ENCODE data around the gene ESR2. TPM values are rescaled to one million over a fixed set of nuclear protein-coding genes. Genes with fewer than 3 reads are reported as not detected.
"Not testable (repeated sequence)": the region's sequence is repeated elsewhere in the genome, so short reads cannot be mapped to it uniquely, and the experiment has no call there.

The ESR2 gene
- total RNA-seq, 1 donor from 2014 or later, result 0.13 TPM

GRCh38 chr14:64221391-64222003, 72.7 kb downstream of the ESR2 start:
- DNase-seq (ENCODE audit: low read depth, low spot score), result no peak

DNA sequence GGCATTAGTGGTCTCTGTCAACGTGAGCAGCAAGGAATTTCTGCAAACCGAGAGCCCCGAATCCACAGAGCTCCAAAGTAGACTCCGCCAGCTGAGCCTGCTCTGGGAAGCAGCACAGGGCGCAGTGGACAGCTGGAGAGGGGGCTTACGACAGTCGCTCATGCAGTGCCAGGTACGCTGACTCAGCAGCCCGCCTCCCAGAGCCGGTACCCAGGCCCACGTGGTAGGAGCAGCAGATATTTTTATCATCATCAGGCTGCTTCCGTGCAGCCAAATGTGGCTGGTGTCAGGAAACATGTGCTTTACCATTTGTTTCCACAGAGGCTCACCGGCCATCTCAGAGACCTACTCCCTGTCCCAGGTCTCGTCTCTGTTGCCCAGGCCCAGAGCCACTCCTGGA, 73.7 kb downstream of the ESR2 start:
- DNase-seq (ENCODE audit: low read depth, low spot score), result no peak

DNA sequence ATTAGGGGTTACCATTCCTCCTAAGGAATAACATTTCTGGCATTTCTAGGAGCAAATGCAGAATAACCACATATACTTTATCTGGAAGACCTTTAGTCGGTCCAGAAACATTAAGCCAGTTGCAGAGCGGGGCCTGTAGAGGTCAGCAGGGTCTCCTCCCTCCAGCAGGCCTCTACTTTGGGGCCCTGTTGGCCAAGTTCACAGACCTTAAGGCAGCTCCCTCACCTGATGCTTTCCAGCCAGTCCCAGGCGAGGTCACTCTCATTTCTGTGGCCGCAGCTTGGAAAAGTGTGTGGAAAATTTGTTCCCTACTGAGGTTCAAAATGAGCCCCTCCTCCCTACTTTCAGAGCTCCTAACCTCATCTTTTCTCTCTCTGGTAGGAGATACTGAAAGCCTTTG, 74.1 kb downstream of the ESR2 start:
- no peak for DNase-seq (ENCODE audit: low read depth, low spot score)

DNA sequence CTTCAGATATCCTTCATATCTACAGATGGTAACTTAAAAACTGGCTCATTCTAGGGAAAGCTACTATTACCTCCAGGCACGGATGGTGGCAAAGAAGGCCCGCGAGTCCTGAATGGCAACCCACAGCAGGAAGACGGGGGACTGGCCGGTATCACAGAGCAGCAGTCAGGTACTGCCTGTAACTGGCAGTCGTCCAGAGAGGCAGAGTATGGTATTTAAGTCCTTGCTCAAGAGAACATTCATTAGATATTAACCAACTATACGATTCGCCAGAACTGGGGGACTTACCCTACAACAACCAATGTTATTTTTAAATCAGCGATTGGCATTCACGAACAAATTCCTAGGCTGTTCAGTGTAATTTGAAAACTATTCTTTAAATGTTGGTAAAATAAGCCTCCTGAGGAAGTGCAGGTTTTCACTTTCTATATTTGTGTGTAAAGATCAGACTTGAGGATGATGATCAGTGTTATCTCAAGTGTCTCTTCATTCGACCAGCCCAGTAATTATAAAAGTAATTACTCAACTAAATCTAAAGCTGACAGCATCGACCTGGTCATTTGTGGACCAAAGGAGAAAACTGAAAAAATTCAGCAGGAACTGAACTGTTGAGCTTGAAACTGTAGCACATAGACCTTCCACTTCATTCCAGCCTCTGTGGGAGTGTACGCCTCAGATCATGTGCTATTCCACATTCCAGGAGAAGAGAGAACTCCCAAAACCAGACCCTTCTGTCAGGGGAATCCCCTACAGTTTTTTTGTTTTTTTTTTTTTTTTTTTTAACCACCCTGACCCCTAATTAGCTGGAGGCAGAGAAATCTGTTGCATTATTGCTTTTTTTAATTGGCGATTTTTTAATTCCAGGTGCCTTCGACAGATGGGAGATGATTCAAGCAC, 75.6 kb downstream of the ESR2 start:
- DNase-seq (ENCODE audit: low read depth, low spot score), result no peak

DNA sequence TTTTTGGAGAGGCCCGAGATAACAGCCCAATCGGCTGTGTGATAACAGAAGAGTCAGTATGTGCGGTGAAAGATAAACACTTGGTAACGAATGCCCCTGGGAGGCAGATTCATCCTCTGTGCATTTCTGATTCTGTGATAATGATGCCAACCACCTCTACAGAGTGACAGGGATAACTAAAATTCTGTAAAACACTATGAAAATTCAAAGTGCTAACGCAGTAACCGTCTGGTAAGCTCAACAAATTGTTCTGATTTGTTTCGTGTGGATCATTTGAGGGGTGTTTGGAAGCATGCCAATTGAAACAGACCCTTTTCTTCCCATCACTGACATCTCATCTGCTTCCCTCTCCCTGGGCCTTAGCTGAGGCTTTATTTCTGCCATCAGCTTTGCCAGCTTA, 76.3 kb downstream of the ESR2 start:
- DNase-seq (ENCODE audit: low read depth, low spot score), result no peak

- DNase-seq (ENCODE audit: low read depth, low spot score), result no peak
Measured at GRCh38 chr14:64217308-64217707, 76.9 kb downstream of the ESR2 start.

GRCh38 chr14:64215978-64216377, 78.2 kb downstream of the ESR2 start:
- no peak for DNase-seq (ENCODE audit: low read depth, low spot score)

DNA sequence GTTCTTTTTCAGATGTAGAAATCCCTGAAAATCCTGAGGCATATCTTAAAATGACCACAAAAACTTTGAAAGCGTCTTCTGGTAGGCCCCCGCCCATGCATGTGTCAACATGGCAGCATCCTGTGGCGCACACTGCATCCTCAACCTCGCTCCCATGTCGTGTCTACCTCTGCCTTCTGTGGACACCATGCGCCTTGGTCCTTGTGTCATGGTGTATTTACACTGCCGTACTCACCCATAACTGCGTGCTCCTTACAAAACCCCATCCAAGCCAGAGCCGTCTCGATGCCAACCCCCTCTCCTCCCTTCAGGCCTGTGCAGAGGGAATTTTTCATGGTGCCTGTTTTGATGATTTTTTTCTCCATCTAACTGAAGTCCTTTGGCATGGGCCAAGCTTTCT, 78.9 kb downstream of the ESR2 start:
- no peak for DNase-seq (ENCODE audit: low read depth, low spot score)

DNA sequence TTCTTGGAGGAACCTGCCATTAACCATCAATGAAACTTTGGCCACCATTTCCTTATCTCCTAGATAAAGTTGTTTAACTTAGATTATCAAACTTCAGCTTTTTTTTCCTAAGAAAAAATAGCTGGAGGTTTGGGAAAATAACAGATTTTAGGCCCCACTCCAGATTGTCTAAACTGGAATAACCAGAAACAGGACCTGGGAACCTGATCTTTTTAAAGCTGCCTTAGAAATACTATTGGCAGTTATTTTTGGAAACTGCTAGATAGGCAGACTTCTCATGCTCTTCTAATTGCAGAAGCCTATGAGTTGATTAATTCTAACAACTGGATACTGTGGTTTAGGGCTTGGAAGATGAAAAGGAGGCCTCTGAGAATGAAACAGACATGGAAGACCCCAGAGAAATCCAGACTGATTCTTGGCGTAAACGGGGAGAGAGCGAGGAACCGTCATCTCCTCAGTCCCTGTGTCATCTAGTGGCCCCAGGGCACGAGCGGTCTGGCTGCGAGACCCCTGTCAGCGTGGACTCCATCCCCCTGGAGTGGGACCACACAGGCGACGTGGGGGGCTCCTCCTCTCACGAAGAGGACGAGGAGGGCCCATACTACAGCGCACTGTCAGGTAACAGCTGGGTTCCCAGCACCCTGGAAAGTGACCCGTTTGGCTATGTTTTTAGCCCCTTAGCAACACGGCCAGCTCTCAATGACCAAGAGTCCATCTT, 80.2 kb downstream of the ESR2 start:
- DNase-seq (ENCODE audit: low read depth, low spot score), result no peak

GRCh38 chr14:64213086-64213485, 81.1 kb downstream of the ESR2 start:
- DNase-seq (ENCODE audit: low read depth, low spot score), result no peak

- DNase-seq (ENCODE audit: low read depth, low spot score), result peak; percentile 2
Measured at GRCh38 chr14:64212666-64213065, 81.5 kb downstream of the ESR2 start.

- not testable (repeated sequence) for DNase-seq (ENCODE audit: low read depth, low spot score)
Measured at GRCh38 chr14:64210912-64211311, 83.3 kb downstream of the ESR2 start.

DNA sequence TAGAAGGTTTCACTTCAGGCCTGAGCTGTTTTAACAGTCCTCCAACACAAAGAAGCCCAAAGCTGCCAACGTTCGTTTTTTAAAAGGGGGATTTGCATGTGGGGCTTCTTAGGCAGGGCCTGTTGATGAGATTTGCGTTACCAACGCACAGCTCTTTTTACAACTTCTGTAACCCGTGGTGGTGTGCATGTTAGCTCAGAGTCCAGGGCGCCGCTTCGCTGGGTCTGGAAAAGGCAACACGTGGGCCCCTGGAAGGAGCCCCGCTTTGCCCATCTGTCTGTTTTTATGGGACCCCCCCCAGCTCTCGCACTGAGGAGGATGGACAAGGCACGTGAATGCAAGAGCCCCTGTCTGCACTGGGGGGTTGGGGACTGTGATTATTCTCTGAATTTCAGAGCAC, 84.0 kb downstream of the ESR2 start:
- DNase-seq (ENCODE audit: low read depth, low spot score), result no peak

DNA sequence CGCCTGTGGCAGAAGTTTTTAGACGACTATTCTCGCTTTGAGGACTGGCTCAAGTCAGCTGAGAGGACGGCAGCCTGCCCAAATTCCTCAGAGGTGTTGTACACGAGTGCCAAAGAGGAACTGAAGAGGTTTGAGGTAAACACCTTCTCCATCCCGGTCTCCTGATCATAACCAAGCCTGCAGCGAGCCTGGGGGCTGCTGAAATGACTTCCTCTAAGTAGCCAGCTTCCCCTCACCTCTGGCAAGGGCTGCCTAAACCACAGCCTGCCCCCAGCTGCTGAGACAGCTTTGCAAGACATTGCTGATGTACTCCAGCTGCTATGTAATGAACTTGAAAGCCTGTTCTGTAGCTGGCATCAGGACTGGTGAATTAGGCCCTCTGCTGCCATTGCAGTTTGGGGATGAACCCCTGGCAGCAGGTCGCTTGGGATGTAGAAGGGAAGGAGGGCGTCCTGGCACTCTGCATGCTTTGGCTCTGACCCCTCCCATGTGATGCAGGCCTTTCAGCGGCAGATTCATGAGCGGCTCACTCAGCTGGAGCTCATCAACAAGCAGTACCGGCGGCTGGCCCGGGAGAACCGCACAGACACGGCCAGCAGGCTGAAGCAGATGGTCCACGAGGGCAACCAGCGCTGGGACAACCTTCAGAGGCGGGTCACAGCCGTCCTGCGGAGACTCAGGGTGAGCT, 84.6 kb downstream of the ESR2 start:
- no peak for DNase-seq (ENCODE audit: low read depth, low spot score)

DNA sequence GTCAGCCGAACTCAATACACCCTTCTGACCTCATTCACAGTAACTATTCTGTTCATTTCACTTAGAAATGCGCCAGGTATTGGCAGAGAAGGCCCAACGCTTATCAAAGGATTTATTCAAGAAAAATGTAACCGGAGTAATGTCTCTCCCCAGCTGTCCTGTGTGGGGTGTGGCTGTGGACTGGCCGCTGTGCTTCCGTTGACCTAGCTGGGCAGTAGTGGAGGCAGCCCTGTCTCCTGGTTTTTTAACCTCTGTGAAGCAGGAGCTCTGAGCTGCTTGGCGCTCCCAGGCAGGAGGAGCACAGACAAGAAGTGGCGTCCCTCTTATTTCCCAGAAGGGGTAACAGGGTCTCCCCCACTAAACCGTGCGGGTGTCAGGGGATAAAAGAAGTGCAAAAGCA, 85.2 kb downstream of the ESR2 start:
- no peak for DNase-seq (ENCODE audit: low read depth, low spot score)

GRCh38 chr14:64208261-64208660, 85.9 kb downstream of the ESR2 start:
- no peak for DNase-seq (ENCODE audit: low read depth, low spot score)

GRCh38 chr14:64203366-64204006, 90.7 kb downstream of the ESR2 start:
- DNase-seq (ENCODE audit: low read depth, low spot score), result no peak

DNA sequence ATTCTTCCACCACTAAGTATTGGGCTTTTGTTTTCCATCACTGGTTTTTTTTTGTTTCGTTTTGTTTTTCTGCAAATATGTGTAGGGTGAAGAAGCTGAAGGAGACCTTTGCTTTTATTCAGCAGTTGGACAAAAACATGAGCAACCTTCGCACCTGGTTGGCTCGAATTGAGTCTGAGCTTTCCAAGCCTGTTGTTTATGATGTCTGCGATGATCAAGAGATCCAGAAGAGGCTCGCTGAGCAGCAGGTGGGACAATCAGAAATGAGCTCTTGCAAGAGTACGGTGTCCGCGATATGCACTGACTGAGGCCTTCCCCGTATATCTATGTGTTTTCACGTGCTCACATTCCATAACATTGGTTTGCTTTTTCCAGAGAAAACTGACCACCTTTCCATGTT, 91.5 kb downstream of the ESR2 start:
- no peak for DNase-seq (ENCODE audit: low read depth, low spot score)

DNA sequence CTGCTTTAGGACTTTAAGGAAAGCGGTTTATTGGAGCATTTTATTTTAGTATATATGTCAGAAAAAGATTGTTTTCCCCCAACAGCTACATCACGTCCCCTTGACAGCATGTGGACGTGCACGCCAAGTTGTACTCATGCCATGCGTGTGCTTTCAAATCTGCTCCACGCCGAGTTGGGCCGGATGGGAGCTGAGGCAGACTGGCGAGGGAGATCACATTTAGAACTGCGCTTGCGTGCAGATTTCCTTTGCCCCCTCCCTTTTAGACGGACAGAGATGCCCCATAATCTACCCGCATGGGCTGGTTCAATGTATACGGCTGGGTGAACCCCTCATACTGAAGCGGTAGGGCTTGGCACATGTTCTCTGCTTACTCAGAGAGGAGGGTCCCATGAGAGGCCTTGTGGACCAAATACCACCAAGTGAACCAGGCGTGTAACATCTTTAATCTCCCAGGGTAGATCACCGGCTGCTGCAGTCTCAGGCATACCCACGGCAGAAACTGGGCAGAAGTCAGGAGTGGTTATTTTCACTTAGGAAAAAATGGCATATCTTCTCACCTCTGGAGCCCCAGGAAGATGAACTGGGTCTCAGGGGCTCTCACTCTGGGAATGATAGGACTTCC, 92.1 kb downstream of the ESR2 start:
- DNase-seq (ENCODE audit: low read depth, low spot score), result no peak

- no peak for DNase-seq (ENCODE audit: low read depth, low spot score)
Measured at GRCh38 chr14:64201296-64201695, 92.9 kb downstream of the ESR2 start.

DNA sequence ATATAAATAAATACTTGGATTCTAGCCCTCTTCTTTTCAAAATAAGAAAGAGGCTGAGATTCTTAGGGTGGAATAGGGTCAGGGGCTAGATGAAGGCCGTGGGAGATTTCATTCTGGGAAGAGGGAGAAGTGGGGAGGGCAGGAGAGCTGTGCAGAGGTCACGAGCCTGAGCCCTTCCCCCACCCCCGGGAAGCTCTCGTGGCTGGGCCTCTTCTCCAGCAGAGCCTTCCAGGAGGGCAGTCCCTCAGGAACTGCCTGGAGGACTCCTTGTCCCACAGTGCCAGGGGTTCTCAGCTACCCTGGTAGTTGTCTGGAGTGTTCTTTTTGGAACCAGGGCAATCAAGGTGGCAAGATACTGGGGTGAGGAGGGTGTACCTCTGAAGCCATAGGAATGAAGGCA, 94.0 kb downstream of the ESR2 start:
- DNase-seq (ENCODE audit: low read depth, low spot score), result no peak
